IPS DF 4.7 (cell line): Measurements from ENCODE around the gene CEP89.
A peak's percentile ranks its signal among the peaks of the same experiment; 100 is the strongest.
"Not testable (repeated sequence)": the region's sequence is repeated elsewhere in the genome, so short reads cannot be mapped to it uniquely, and the experiment has no call there.

ENCODE experiments used
- DNase-seq: peaks from one replicate; pipeline ENCODE4 v3.0.0-alpha.2; 2013; ENCODE audit warnings: low spot score; ENCODE audit errors: extremely low read depth

Gene CEP89

GRCh38 chr19:32971715-32972540, at the start of gene CEP89, which contains the start of gene FAAP24:
CEP89 (minus strand) TSS chr19:32971958; CDS start chr19:32971874, 84 bp downstream.
FAAP24 (plus strand) TSS chr19:32972242; CDS start chr19:32973197, 955 bp downstream.
- DNase-seq = peak; percentile 94

- DNase-seq = not testable (repeated sequence)
These were observed 39.1 kb upstream of the CEP89 start for GRCh38 chr19:33010891-33011290.

GRCh38 chr19:33008738-33009137, 37.0 kb upstream of the CEP89 start:
- no peak for DNase-seq

- DNase-seq = no peak
These were observed 33.7 kb upstream of the CEP89 start for GRCh38 chr19:33005440-33005839.

GRCh38 chr19:33003424-33004024, 31.8 kb upstream of the CEP89 start:
- not testable (repeated sequence) for DNase-seq

GRCh38 chr19:33002126-33002865, 30.5 kb upstream of the CEP89 start:
- not testable (repeated sequence) for DNase-seq

- DNase-seq = no peak
These were observed 29.2 kb upstream of the CEP89 start for GRCh38 chr19:33000910-33001309.

GRCh38 chr19:33000510-33000909, 28.8 kb upstream of the CEP89 start:
- no peak for DNase-seq

- DNase-seq = no peak
These were observed 27.0 kb upstream of the CEP89 start for GRCh38 chr19:32998722-32999121.

GRCh38 chr19:32997716-32998355, 26.1 kb upstream of the CEP89 start:
- no peak for DNase-seq

- not testable (repeated sequence) for DNase-seq
These were observed 25.3 kb upstream of the CEP89 start for GRCh38 chr19:32997061-32997464.

GRCh38 chr19:32995966-32996365, 24.2 kb upstream of the CEP89 start:
- not testable (repeated sequence) for DNase-seq

GRCh38 chr19:32988724-32989123, 17.0 kb upstream of the CEP89 start:
- DNase-seq = no peak

- not testable (repeated sequence) for DNase-seq
These were observed 16.5 kb upstream of the CEP89 start for GRCh38 chr19:32988254-32988653.

GRCh38 chr19:32982488-32982887, 10.7 kb upstream of the CEP89 start:
- DNase-seq = not testable (repeated sequence)

GRCh38 chr19:32979807-32980206, 8.0 kb upstream of the CEP89 start:
- DNase-seq = not testable (repeated sequence)

- not testable (repeated sequence) for DNase-seq
These were observed 6.1 kb upstream of the CEP89 start for GRCh38 chr19:32977813-32978212.

GRCh38 chr19:32977280-32977679, 5.5 kb upstream of the CEP89 start:
- no peak for DNase-seq

- no peak for DNase-seq
These were observed 4.6 kb upstream of the CEP89 start for GRCh38 chr19:32976223-32976805.

- DNase-seq = no peak
These were observed 654 bp downstream of the CEP89 start for GRCh38 chr19:32971012-32971595.

- DNase-seq = no peak
These were observed 2.2 kb downstream of the CEP89 start for GRCh38 chr19:32969549-32969948.
